Neural cell (in vitro differentiated cells): Measurements from ENCODE around the gene LKAAEAR1. TPM values are rescaled to one million over a fixed set of nuclear protein-coding genes. Genes with fewer than 3 reads are reported as not detected.

Experiments
- H2AFZ ChIP-seq: fragments of 200-600, 300-800 bp; sonication (generic), shearing (Covaris generic); 2 replicates; pipeline ENCODE4 v1.6.0; 2014; ENCODE audit warnings: low read depth, mild to moderate bottlenecking, antibody characterized with exemption, low read length, moderate library complexity
- H3F3A ChIP-seq: fragments of 200-600 bp; shearing (Covaris generic); 2 replicates; pipeline ENCODE4 v1.6.1; 2016; ENCODE audit warnings: mild to moderate bottlenecking, moderate library complexity, mixed read lengths, antibody characterized with exemption, low read length; ENCODE audit not compliant: insufficient read depth, poor library complexity, severe bottlenecking
- H3K27ac ChIP-seq: fragments of 200-600, 300-800 bp; sonication (generic), shearing (Covaris generic); 2 replicates; pipeline ENCODE4 v1.5.1; 2014; ENCODE audit warnings: mild to moderate bottlenecking, low read length, moderate library complexity
- H3K27me3 ChIP-seq: fragments of 300-800, 200-600 bp; sonication (generic), shearing (Covaris generic); 2 replicates; pipeline ENCODE4 v1.6.0; 2014; ENCODE audit warnings: mild to moderate bottlenecking, low read depth, low read length, moderate library complexity; ENCODE audit not compliant: insufficient read depth
- H3K36me3 ChIP-seq: fragments of 300-800, 200-600 bp; sonication (generic), shearing (Covaris generic); 2 replicates; pipeline ENCODE4 v1.5.1; 2014; ENCODE audit warnings: mild to moderate bottlenecking, antibody characterized with exemption, low read length, moderate library complexity; ENCODE audit not compliant: insufficient read depth
- H3K4me2 ChIP-seq: fragments of 300-800, 200-600 bp; sonication (generic), shearing (Covaris generic); 2 replicates; pipeline ENCODE4 v1.6.0; 2014; ENCODE audit warnings: mild to moderate bottlenecking, low read length
- H3K4me3 ChIP-seq: fragments of 300-800, 200-600 bp; sonication (generic), shearing (Covaris generic); 2 replicates; pipeline ENCODE4 v1.5.1; 2014; ENCODE audit warnings: mild to moderate bottlenecking, low read length, moderate library complexity
- H3K79me2 ChIP-seq: fragments of 200-600 bp; shearing (Covaris generic); replicated peaks from 2 replicates; pipeline ENCODE4 v1.6.0; 2014; ENCODE audit warnings: mild to moderate bottlenecking, low read length, moderate library complexity; ENCODE audit not compliant: insufficient read depth
- H3K9ac ChIP-seq: fragments of 300-800, 200-600 bp; sonication (generic), shearing (Covaris generic); 2 replicates; pipeline ENCODE4 v1.6.1; 2016; ENCODE audit warnings: mild to moderate bottlenecking, low read length, mixed read lengths
- H3K9me2 ChIP-seq: fragments of 200-600 bp; shearing (Covaris generic); 2 replicates; pipeline ENCODE4 v1.6.1; 2016; ENCODE audit warnings: mild to moderate bottlenecking, low read length, mixed read lengths; ENCODE audit not compliant: insufficient read depth
- H3K9me3 ChIP-seq: fragments of 200-600, 300-800 bp; sonication (generic), shearing (Covaris generic); 2 replicates; pipeline ENCODE4 v1.6.1; 2016; ENCODE audit warnings: mild to moderate bottlenecking, mixed run types, low read length, moderate library complexity, mixed read lengths
- H4K20me1 ChIP-seq: fragments of 200-600 bp; shearing (Covaris generic); 2 replicates; pipeline ENCODE4 v1.6.1; 2016; ENCODE audit warnings: mild to moderate bottlenecking, mixed run types; ENCODE audit not compliant: insufficient read depth
- EP300 ChIP-seq: fragments of 450-650 bp; conservative IDR thresholded peaks from 2 replicates; pipeline ENCODE4 v1.6.1; 2014; ENCODE audit warnings: antibody characterized with exemption, mild to moderate bottlenecking, moderate library complexity; ENCODE audit not compliant: poor library complexity, severe bottlenecking
- EZH2 ChIP-seq: fragments of 200-600, 300-800 bp; shearing (Covaris generic), sonication (generic); IDR thresholded peaks from 2 replicates; pipeline ENCODE4 v1.6.1; 2014; ENCODE audit warnings: antibody characterized with exemption, low read length, borderline replicate concordance, mild to moderate bottlenecking; ENCODE audit not compliant: insufficient read depth, poor library complexity, severe bottlenecking
- POLR2AphosphoS5 ChIP-seq: IDR thresholded peaks from 2 replicates; pipeline ENCODE4 v1.6.1; 2012
- RAD21 ChIP-seq: fragments of 450-650 bp; conservative IDR thresholded peaks from 2 replicates; pipeline ENCODE4 v1.6.1; 2014; ENCODE audit warnings: antibody characterized with exemption, mild to moderate bottlenecking, moderate library complexity
- SMC3 ChIP-seq: fragments of 450-650 bp; conservative IDR thresholded peaks from 2 replicates; pipeline ENCODE4 v1.6.1; 2014; ENCODE audit warnings: antibody characterized with exemption, mild to moderate bottlenecking, moderate library complexity; ENCODE audit not compliant: poor library complexity
- TAF1 ChIP-seq: IDR thresholded peaks from 2 replicates; pipeline ENCODE4 v1.6.1; 2012; ENCODE audit warnings: low read depth
- polyA plus RNA-seq: library from polyadenylated mRNA; depleted of rRNA; stranded (reverse); fragments of >200 nt; gene quantifications from 2 replicates; pipeline ENCODE4 v1.2.3, GENCODE V29; 2014
- TF ChIP-seq, protein P1 (sequence below): IDR thresholded peaks from 2 replicates; pipeline ENCODE4 v1.6.1; 2012; ENCODE audit warnings: borderline replicate concordance
- TF ChIP-seq, protein P2 (sequence below): fragments of 450-650 bp; IDR thresholded peaks from 2 replicates; pipeline ENCODE4 v1.5.1; 2014; ENCODE audit warnings: antibody characterized with exemption, mild to moderate bottlenecking, moderate library complexity; ENCODE audit not compliant: poor library complexity, severe bottlenecking

The LKAAEAR1 gene
- polyA plus RNA-seq, 1 donor from 2014 or later, result 9.3 TPM

DNA sequence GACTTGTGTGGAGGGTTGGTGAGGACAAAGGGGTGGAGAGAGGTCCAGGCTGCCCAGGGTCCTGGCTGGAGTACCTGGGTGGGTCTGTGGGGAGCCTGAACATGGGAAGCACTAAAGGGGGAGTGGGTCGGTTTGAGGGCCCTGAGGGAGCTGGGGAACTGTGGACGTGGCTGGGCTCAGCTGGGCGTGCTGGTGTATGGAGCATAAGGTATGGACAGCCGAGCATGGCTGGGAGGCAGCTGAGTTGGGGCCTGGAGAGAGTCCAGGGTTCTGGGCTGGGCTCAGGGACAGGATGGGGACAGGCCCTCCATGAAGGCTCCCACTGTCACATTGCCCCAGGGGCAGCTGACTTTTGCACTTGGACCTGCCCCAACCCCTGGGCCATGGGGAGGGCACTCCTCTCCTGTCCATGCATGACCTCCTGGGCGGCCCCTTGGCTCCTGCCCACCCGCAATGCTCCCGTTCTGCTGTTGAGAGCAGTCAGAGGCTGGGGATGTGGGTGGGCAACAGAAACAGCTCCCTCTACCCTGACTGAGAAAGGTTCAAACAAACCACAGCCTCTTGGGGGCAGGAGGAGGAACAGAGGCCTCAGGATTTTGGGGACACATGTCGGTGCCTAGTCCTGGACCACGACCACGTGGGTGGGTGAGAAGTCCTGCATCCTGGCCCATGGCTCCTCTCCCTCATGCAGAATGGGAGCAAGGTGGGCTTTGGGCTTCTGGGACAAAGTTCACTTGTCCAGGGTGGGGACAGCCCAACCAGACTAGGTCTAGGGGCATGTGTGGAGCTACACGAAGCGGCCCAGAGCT is 43.8 kb downstream of the LKAAEAR1 start:
- Histone ChIP-seq H3K9me2 (no peaks in the 10 kb centered on the region), H3F3A (no peaks in the 10 kb centered on the region), H3K4me3 (no peak overlapping the region), H3K27ac (no peak overlapping the region), H3K9me3 (no peaks in the 10 kb centered on the region), H3K4me2 (no peak overlapping the region), H3K36me3 (no peaks in the 10 kb centered on the region), H3K27me3 (peaks cover 83% of the 10 kb centered on the region), H2AFZ (no peak overlapping the region), H4K20me1 (no peaks in the 10 kb centered on the region), H3K79me2 (no peaks in the 10 kb centered on the region), H3K9ac (no peak overlapping the region)
- no peak for TF ChIP-seq TAF1
- TF ChIP-seq POLR2AphosphoS5, result no peak
- TF ChIP-seq, protein P1, sequence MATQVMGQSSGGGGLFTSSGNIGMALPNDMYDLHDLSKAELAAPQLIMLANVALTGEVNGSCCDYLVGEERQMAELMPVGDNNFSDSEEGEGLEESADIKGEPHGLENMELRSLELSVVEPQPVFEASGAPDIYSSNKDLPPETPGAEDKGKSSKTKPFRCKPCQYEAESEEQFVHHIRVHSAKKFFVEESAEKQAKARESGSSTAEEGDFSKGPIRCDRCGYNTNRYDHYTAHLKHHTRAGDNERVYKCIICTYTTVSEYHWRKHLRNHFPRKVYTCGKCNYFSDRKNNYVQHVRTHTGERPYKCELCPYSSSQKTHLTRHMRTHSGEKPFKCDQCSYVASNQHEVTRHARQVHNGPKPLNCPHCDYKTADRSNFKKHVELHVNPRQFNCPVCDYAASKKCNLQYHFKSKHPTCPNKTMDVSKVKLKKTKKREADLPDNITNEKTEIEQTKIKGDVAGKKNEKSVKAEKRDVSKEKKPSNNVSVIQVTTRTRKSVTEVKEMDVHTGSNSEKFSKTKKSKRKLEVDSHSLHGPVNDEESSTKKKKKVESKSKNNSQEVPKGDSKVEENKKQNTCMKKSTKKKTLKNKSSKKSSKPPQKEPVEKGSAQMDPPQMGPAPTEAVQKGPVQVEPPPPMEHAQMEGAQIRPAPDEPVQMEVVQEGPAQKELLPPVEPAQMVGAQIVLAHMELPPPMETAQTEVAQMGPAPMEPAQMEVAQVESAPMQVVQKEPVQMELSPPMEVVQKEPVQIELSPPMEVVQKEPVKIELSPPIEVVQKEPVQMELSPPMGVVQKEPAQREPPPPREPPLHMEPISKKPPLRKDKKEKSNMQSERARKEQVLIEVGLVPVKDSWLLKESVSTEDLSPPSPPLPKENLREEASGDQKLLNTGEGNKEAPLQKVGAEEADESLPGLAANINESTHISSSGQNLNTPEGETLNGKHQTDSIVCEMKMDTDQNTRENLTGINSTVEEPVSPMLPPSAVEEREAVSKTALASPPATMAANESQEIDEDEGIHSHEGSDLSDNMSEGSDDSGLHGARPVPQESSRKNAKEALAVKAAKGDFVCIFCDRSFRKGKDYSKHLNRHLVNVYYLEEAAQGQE, result no peak
- no peak for TF ChIP-seq SMC3
- TF ChIP-seq RAD21, result no peak
- TF ChIP-seq, protein P2, sequence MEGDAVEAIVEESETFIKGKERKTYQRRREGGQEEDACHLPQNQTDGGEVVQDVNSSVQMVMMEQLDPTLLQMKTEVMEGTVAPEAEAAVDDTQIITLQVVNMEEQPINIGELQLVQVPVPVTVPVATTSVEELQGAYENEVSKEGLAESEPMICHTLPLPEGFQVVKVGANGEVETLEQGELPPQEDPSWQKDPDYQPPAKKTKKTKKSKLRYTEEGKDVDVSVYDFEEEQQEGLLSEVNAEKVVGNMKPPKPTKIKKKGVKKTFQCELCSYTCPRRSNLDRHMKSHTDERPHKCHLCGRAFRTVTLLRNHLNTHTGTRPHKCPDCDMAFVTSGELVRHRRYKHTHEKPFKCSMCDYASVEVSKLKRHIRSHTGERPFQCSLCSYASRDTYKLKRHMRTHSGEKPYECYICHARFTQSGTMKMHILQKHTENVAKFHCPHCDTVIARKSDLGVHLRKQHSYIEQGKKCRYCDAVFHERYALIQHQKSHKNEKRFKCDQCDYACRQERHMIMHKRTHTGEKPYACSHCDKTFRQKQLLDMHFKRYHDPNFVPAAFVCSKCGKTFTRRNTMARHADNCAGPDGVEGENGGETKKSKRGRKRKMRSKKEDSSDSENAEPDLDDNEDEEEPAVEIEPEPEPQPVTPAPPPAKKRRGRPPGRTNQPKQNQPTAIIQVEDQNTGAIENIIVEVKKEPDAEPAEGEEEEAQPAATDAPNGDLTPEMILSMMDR, result no peak
- no peak for TF ChIP-seq EP300

DNA sequence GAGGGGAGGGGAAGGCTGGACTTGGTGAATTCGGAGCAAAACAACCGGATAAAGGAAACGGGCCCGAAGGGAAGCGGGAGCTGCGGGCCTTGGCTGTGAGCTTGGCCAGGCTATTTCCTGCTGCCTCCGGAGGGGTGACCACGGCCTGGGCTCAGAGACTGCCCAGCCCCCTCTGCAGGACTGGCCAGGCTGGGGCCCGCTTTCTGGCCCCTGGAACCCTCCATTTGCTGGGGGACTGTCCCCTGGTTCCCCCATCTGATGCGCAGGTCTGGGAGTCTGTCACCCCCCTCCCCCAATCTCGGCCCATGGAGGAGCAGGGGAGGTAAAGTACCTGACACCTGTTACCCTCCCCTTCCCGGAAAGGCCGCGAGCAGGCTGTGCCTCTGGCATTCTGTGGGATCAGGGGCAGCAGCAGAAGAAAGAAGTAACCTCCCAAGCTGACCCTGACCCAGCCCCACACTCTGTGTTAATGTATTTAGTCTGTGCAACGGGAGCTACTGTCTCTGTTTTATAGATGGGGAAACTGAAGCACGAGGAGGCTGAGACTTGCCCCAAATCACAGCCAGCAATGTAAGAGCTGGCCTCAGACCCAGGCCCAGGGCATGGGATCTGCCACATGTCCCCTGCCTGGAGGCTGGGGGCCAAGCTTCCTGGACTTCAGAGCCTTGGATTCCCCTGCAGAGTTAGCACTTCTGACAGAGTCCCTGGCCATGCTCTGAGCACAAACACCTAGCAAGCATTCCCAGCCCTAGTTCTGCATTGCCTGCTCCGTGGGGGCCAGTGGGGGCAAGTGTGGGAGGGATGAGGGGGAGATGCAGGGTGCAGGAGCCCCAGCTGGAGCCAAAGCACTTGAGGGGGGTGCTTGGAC is 44.7 kb downstream of the LKAAEAR1 start:
- Histone ChIP-seq H3K36me3 (no peaks in the 10 kb centered on the region), H2AFZ (no peak overlapping the region), H3K79me2 (no peaks in the 10 kb centered on the region), H3F3A (no peaks in the 10 kb centered on the region), H3K9me3 (no peaks in the 10 kb centered on the region), H3K27me3 (peaks cover 74% of the 10 kb centered on the region), H3K4me3 (peak overlapping the region; percentile 67), H3K9me2 (no peaks in the 10 kb centered on the region), H3K27ac (no peak overlapping the region), H3K4me2 (no peak overlapping the region), H3K9ac (peak overlapping the region; percentile 50), H4K20me1 (no peaks in the 10 kb centered on the region)
- TF ChIP-seq EZH2, result no peak
- TF ChIP-seq EP300, result no peak
- peak; percentile 4 for TF ChIP-seq SMC3
